NCI-H2081 treated with DMSO at 0.1 percent for 48 hours (cell line): ENCODE results near the gene DACH1.

Experiments
- DNase-seq: peaks from one replicate; lab custom pipeline; 2025; lab: John Stamatoyannopoulos, UW

The DACH1 gene

DNA sequence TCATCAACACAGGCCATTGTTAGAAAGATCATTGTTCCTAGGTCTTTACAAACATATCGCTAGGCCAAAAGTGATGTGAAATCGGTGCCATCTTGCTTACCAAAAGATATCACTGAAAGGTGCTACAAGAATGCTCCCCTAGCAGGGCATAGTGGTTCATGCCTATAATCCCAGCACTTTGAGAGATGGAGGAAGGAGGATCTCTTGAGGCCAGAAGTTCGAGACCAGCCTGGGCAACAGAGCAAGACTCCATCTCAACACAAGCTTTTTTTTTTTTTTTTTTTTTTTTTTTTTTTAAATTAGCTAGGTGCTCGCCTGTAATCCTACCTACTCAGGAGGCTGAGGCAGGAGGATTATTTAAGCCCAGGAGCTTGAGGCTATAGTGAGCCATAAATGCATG, 92.1 kb downstream of the DACH1 start:
- no peak for DNase-seq

DNA sequence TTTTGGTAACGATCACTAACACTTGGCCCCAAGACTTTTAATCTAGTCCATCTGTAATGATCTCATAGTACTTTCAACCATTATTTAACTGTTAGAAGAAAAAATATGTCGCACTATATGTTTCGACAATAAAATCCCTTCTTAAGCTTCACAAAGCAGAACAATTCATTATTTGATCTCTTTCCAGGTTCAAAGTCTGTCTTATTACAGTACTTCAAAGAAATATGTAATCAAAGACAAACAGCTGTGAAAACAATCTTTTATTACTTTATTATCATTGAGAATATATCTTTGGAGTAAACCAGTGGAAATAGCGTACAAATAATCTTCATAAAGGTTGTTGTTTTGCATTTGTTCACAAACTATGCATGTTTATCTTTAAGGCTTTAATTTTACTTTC, 93.5 kb downstream of the DACH1 start:
- DNase-seq, result no peak

DNA sequence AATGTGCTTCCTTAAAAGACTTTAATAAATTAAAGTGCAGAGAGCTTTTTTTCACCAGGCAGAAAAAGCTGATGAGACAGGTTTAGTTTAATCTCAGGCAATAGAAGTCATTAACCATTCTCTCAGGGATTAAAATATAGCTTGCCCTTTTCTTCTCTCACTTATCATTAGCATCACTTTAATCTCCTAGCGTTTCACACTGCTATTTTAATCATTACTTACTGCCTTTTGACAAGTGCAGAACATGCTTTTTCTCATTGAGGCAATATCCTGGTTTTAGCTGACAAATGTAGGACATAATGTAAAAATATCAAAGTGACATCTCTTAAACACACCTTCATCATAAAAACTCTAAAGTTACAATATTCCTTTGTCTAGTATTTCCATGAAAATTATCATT, 94.6 kb downstream of the DACH1 start:
- no peak for DNase-seq

DNA sequence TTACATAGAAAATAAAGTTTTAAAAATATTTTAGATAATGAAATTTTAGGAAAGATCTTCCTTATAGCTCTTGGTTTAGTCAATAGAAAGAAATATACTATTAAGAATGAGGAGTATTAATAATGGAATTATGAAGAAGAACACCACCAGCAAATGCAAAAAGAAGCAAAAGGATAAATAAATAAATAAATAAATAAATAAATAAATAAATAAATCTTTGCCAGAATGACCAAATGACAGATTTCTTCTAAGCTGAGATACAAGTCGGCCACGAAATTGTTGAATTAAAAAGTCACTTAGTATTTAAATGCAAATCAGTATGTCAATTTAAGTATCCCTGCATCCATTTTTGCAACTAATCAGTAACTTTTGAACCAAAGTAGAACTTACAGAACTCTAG, 95.9 kb downstream of the DACH1 start:
- no peak for DNase-seq

DNA sequence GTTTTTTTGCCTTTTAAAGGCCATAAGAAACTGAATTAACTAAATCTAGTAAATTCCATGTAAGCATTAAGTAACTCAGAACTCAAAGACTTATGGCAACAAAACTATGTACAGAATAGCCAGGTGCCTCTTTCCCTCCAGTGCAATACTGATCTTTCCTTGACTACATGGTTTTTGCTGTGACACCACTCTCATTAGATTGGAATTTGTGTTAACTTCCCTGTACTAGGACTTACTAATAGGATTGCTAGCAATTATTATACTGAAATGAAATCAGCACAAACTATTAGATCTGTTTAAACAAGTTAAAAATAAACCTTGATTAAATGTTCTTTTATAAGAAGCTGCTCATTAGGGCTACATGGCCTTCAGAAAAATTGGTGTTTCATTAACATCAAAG, 96.3 kb downstream of the DACH1 start:
- DNase-seq, result no peak

DNA sequence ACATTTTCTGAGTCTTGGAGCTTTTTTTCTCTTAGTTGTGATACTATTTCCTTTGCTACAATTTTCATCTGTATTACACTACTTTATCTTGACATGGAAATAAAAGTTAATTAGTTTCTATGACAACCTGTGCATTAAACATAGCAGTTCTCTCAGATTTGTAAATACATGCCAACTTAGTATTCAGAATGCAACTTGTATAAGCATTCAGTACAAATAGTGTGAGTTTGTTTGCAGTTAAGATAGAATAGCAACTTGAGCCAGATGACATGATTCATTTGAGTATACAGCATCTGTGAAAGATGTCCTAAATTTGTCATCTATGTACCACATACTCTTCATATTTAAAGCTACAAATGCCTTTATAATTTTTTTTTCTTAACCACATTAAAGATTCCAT, 98.1 kb downstream of the DACH1 start:
- DNase-seq, result no peak

DNA sequence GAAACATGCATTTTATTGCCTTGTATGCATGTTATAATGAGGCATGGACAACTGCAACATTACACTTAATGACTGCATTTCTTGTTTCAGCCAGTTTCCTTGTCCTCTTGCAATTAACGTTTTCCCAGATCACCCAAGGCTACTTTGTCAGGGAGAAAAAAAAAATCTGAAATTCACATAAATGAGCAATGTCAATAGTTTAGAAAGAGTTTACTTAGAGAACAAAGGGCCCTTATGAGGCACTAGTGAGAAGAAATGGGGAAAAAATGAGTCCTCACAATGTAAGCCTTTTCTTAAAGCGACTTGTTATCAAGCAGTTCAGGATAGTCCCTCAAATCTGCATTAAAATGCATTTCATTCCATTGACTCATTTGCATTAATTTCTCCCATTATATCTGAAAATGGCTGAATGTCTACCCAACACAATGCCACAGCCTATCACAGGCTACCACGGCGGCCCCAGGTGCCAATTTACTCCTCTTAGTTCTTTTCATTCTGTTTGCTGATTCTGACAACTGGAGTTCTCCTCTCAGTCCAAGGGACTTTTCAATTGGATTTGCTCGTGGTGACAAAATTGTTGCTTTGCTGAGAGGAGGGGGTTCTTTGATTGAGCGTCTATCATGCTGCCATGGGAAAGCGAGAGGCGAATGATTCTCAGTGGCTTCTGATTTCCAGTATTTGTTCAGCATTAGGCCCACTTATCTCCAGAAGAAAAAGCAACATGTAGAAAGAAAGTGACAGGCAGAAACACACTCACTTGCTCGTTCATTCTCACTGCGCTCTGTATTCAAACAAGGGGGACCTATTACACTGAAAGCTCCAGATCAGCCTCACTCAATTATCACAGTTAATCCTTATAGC, 107.1 kb downstream of the DACH1 start:
- peak; percentile 21 for DNase-seq

DNA sequence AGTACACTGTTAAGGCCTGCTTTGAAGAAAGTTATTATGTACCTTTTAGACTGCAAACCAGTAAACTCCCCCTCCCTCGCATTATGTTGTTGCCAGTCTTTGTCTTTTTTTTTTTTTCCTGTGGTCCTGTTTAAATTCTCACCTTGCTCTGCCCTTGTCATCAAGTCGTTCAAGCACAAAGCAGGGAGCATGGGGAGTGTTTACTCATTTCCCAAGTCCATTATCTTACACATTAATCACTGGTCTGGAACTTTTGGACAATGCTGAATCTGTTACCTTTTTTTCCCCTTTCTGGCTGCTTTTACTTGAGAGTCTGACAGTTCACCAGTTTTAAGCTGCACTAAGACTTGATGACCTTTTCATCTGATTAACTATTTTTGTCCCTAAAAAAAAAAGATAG, 108.2 kb downstream of the DACH1 start:
- no peak for DNase-seq

DNA sequence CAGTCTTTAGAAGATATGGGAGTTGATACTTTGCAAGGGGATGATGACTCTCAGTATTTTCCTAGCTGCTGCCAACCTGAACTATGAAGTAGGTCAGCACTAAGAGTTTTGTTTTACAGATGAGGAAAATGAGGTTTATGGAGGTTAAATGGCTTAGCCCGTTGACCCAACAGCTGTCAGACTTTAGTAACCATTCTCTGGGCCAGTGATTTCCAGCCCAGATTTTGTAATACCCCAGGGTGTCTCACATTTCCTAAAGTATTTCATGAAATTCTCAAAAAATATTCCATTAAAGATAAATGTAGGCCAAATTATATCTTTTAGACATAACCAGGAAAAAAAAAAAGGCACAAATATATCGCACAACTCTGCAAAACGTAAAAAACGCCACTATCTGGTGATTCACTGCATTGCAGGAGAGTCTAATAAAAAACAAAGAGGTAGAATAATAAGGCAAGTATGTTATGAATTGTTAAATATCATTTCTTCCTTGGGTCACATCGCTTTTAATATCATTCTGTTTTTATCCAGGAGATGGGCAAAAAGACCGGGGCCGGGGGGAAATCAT, 112.5 kb downstream of the DACH1 start:
- DNase-seq, result no peak

DNA sequence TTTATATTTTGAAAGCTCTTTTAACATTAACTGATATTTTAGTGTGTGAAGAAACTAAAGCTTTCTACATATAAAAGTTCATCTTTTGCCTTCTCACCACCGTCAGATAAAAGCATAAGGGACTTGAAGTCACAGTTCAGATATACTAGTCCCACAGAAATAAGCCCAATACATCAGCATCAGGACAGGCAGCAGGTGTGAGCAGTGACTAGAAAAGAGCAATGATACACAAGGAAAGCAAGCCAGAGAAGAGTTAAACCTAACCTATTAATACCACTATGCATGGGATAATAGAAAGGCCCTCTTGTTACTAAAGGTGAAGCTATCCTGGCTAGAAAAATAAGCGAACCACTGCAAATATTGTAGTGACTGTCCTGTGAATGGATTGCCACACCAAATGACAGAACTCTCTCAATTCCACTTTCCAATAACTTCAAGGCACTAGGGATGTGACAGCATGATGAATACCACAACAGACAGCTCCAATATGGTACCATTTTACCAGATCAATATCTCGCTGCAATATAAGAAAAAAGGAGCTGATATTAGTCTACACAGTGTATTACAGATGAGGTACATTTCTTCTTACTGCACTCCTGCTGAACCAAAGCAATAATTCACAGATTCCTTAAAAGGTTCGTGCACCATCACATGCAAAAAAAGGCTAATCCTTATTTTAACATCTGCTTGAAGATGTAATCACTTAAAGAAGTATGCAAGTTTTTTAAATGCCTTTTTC, 114.1 kb downstream of the DACH1 start:
- DNase-seq, result no peak

DNA sequence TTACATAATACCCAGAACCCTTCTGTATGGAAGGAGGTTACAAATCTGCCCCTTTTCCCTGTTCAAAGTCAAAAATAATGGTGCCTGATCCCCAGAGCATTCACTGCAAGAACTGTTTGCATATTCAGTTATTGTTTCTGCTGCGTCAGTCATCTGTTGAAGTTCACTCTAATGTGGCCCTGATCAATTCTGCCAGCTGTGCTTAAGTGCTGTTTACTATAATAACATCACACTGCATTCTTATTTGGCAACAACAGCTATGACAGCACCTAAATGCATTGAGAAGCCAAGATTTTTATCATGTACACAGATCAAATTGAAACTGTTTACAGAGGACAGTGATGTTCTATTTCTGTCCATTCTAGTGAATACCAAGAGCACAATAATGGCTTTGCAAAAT, 115.9 kb downstream of the DACH1 start:
- DNase-seq, result peak; percentile 33

DNA sequence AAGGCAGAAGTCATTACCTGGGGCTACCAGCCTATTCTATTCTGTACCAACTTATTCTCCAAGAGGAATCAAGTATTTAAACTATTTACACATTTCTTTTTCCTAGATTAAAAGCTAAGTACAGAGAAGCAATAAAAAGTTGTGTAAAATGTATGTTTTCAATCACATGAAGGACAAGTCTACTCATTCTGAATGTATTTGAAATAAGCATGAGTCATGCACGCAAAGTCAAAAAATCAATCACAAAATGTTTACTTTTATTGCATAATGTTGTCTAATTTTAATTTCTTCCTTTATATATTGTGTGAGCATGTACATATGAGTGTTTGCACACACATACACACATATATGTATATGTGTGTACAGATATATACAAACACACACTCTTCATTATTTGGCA, 136.7 kb downstream of the DACH1 start:
- no peak for DNase-seq

DNA sequence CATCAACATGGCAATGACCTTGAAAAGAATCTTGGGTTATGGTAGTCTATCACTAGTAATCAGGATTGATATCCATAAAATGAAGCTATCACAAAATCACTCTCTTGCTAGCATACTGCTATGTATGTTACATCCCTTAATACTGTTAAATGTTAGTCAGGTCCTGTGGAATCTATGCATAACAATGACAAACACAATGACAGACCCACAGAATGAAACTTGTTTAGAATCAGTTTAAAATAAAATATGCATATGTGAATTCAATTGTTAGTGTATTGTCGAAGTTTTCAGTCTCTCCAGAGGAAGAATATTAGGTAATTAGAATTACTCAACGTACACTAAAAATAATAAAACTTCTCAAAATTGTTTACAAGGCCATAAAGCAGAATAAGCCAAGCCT, 137.6 kb downstream of the DACH1 start:
- no peak for DNase-seq

DNA sequence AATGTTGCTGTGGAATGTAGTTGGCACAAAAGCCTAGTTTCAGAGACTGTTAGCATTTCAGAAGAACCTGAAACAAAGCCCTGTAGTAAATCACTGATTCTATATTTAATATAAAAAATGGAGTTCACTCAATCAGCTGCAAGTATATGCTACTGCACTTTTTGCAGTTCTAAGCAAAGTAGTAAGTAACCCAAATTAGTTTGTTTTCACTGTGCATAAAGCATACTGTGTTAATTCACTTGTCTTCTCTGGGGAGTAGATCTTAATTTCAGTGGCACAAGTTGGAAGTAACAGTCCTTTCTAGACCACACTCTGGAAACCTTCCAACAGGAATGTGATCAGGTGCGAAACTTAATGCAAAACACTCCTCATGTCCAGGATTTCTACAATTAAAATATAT, 139.3 kb downstream of the DACH1 start:
- DNase-seq, result no peak

DNA sequence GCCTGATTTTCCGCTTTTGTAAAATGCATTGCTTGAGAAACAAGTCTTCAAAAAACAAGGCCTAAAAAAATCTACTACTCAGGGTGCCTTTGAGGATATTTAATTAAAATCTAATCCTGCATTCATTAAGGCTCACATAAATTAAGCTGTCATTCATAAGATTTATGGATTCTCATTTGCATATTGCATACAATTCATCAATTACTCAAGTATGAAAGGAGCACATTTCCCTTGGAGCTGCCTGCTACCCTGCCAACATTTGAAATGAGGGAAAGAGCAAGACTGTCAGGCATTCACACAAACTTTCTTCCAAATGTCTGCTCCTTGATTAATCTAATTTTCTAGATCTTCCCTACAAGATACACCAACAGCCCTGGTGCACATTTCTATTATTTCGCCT, 140.0 kb downstream of the DACH1 start:
- no peak for DNase-seq

DNA sequence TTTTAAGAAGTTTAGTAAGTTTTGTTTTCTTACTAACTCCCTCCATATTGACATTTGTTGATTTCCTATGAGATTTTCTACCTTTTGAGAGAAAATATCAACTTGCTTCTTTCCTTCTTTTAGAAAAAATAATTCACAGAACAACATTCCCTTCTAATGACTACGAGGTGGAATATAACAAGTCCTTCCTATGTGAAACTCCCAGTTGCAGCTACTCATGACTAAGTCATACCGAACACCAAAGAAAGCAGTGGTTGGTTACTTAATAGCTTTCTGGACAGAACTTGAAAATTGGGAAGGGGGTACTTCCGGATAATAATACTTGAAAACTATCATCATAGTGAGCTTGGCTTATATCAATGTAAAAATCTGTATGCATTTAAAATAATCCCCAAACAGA, 144.8 kb downstream of the DACH1 start:
- no peak for DNase-seq

DNA sequence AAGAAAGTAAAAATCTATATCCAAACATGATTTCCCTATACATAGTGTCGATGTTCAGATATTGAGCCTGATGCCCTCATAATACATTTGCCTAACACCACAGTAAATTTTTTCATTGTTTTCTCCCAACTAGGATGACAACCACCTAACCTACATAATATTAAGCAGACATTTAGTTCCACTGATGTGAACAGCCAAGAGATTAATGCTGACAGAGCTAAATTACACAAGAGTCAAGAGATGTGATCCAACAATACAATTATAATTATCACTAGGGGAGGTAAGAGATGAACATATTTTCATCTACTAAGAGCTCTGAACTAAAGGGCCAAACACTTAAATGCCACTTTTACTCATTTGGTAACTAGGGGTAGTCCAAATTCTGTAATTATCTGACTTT, 145.9 kb downstream of the DACH1 start:
- DNase-seq, result no peak

DNA sequence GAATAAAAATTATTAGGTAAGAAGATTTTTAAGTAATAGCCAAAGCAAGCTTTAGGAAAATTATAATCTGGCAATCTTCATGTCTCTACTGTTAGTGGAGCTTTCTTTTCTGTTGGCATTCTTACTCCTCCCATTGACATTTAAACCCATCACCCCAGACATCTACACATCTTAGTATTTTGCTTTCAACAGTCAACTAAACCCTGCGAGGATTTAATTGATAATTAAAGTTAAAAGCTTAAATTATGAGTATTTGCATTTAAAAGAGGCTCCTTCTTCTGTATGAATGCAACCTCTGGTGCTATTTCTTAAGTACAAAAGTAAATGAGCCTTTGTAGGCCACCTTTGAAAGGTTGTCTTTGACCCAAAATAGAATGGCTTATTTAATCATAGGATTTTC, 148.1 kb downstream of the DACH1 start:
- no peak for DNase-seq

DNA sequence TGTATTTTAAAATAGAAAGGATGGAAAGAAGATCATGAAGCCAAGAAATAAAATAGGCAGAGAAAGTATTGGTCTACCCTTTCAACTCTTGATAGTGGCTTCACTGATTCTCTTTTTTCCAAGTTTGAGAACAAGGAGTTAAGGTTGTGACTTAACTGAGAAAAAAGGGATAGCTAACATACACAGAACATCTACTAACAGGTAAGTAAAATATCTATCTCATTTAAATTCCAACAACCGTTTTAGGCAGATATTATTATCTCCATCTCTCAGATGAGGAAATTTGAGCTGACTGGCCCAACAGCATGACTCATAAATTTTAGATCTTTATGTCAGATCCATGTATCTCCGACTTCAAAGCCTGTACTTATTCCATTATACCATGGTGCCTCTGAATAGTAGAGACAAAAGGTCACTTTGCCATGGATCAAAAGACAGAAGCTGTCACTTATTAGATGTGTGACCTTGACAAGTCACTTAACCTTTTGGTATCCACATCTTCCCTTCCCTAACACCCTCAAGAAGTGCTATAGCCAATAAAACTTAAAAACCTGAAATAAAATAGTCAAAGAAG, 152.1 kb downstream of the DACH1 start:
- no peak for DNase-seq

DNA sequence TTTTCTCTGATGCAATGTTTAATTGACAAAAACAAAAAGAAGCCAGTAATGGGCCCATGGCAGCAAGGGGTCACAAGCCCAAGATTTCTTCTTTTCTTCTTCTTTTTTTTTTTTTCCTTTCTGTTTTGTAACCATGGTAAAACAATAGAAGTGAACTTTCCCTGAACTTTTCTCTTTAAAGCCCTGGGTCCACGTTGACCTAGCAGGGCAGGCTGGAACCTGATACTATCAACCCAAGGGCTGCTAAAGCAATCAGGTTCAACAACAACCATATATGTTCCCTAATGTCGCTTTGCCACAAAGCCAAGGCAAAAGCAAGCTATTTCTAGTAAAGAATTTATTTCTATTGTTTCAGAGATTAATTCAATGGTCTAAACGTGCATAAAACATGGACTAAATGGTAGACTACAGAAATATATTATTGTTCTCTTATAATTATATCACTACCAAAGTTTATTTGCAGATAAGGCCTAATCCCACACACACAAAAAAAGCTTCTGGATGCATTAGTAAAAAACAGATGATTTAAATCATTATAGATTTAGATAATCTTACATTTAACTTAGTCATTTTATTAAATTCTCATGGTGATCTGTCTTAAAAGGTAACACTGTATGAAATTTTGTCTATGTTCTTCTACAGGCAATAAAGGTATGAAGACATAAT, 153.9 kb downstream of the DACH1 start:
- no peak for DNase-seq

DNA sequence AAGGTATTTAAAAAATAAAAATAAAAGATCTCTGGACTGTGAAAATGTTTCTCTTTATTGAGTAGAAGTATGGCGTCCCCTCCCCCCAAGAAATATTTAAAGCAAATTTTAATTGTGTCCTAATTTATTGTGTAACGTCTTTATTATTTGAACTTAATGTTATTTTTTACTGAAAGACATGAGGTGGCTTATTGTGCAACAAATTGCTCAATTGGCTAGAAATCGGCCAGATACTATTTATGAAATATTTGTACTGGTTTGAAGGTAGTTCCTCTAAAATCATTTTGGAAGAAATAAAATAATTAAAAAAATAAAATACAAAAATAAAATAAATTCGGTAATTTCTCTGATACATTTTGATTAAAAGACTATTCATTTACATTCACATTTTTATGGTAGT, 162.3 kb downstream of the DACH1 start:
- no peak for DNase-seq

DNA sequence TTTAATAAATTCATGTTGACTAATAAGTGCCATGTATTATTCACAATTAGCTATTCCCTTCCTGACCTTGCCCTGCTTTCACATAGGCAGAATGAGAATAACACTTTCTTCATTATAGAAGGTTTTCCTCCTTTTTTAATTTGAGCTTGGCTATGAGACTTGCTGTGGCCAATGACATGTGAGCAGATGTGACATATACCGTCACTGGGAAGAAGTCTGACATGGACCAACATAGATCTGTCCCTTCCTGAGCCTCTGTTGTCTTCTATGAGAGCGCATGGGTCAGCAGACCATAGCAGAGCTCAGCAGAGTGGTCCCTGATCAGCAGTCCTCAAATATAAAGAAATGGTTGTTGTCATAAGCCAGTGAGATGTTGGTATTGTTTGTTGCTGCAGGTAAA, 163.9 kb downstream of the DACH1 start:
- no peak for DNase-seq
